Measurements from ENCODE around the gene NSD2.

- no peak for TF ChIP-seq CTCF (IDR thresholded peaks at IDR 0.05)
- no peak for TF ChIP-seq USF1 (CRISPR knock-in tag; IDR thresholded peaks at IDR 0.05)
Measured at GRCh38 chr4:1985780-1986577, 114.8 kb downstream of the NSD2 start.

All from WTC11 (cell line).